ENCODE measurements around the gene ABLIM1.

The ABLIM1 gene

GRCh38 chr10:114519306-114519669, 138.8 kb downstream of the ABLIM1 start:
- TF ChIP-seq CTCF (IDR thresholded peaks at IDR 0.05) = no peak

- no peak for TF ChIP-seq CTCF (IDR thresholded peaks at IDR 0.05)
These were observed 139.4 kb downstream of the ABLIM1 start for GRCh38 chr10:114518401-114519305.

DNA sequence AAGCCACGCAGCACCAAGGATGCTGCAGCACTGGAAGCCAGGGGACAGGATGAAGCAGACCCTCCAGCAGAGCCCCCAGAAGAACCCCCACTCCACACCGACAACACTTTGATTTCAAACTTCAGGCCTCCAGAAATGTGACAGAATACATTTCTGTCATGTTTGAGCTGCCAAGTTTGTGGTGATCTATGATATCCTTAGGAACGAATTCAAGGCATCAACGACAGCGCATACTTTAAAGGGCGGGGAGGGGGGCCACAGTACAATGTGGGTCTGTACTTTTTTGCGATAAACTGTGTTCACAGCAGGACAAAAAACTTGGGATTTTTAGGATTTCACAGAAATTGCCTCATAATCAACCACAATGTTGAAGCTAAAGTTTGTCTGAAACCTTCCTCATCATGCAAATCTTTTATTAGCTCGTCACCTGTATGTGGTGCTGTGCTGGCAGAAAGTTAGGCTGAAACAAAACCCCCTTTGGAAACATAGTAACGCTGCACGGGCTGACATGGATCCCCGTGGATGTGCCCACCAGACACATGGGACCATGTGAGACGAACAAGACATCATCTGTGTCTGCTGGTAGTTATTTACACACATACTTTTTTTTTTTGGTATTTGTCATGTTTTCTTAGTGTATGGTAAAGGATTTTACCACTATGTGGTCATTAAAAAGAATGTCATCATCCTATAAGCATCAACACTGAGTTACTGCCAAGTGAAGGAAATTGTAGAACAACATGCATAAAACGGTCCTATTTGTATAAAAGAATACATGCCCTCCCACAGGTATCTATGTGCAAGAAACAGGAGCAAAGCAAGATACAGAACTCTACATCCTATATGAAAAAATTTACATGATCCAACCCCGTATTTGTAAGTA, 140.5 kb downstream of the ABLIM1 start:
- no peak for TF ChIP-seq CTCF (IDR thresholded peaks at IDR 0.05)

DNA sequence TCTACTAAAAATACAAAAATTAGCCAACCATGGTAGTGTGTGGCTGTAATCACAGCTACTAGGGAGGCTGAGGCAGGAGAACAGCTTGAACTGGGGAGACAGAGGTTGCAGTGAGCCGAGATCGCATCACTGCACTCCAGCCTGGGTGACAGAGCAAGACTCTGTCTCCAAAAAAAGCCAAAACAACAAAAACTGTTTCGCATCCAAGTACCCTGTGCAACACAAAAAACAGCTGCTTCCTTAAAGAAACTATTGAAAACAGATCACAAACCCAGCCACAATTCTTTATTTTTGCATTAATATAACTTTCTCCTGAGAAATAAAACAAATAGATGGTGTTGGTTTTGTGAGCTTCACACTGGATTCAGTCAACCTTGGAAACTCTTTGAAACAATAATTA, 141.7 kb downstream of the ABLIM1 start:
- no peak for TF ChIP-seq CTCF (IDR thresholded peaks at IDR 0.05)

- no peak for TF ChIP-seq CTCF (IDR thresholded peaks at IDR 0.05)
These were observed 142.7 kb downstream of the ABLIM1 start for GRCh38 chr10:114515298-114515914.

DNA sequence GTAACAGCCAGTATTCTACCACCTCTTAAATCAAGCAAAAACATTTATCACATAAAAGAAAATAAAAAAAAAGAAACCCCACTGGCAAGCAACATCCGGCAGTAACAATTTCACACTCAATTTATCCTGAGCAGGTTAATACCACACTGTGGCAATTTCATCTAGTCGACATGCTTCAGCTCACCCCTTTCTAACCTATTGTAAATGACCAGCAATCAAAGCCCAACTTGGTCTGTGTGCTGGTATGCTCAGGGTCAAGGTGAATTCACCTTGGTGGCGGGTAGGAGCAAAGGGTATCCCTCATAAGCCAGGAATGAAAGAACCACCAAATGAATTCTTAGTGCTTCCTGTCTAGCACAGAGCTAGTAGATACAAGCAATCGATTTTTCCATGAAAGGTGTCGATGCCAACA, 144.7 kb downstream of the ABLIM1 start:
- TF ChIP-seq CTCF (IDR thresholded peaks at IDR 0.05) = no peak

- TF ChIP-seq CTCF (IDR thresholded peaks at IDR 0.05) = no peak
These were observed 146.2 kb downstream of the ABLIM1 start for GRCh38 chr10:114511881-114512280.

Measured in LNCAP (cell line).